Measurements from ENCODE around the gene NEU4.
"Not testable (repeated sequence)": the region's sequence is repeated elsewhere in the genome, so short reads cannot be mapped to it uniquely, and the experiment has no call there.

The NEU4 gene

DNA sequence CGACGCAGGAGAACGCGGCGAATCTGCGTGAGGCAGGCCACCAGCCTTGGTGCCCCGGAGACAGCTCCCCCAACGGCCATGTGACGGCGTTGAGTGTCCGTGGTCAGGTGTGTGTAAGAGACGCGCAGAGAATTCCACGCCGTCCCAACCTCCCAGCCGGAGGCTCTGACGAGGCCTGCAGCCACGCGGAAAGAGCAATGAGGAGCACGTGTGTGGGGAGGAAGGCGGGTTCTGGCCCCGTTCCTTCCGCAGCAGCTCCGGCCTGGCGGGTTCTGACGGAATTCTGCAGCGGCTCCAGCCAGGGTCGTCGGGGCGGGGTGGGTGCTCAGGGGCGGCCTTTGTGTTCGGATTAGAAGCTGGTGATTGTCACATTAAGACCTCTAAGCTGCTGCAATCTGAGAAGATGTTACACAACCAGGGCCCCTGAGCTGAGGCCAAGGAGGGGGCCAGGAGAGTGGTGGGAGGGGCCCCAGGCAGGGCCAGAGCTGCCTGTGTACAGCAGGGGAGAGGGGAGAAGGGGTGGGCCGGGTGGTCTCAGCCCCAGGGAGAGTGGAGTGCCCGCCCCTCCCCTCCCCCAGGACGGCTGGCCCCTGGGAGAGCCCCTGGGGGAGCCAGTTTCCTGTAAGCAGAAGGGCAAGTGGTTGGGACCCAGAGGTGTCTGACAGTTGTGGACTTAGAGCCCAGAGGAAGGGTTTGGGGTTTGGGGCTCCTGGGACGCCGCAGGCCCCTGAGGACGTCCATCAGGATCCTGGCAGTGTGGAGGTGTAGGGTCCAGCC is 37.5 kb upstream of the NEU4 start:
- Mint-ChIP-seq H3K27me3 (no peaks in the 10 kb centered on the region), H3K4me1 (ENCODE audit: low read depth) (peaks cover 16% of the 10 kb centered on the region), H3K4me3 (no peak overlapping the region), H3K36me3 (ENCODE audit: low read depth) (no peaks in the 10 kb centered on the region), H3K9me3 (no peaks in the 10 kb centered on the region), H3K27ac (peak overlapping the region; percentile 51)
- DNase-seq = no peak

DNA sequence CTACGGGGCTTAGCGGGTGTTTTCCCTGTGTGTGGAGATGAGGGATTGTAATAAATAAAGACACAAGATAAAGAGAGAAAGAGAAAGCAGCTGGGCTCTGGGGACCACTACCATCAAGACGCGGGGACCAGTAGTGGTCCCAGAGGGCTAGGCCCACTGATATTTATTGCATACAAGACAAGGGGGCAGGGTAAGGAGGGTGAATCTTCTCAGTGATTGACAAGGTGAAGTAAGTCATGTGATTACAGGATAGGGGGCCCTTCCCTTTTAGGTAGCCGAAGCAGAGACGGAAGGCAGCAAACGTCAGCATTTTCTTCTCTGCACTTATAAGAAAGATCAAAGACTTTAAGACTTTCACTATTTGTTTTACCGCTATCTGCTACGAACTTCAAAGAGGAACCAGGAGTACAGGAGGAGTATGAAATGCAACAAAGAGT is 36.9 kb upstream of the NEU4 start:
- Mint-ChIP-seq H3K36me3 (ENCODE audit: low read depth) (no peaks in the 10 kb centered on the region), H3K4me3 (no peak overlapping the region), H3K4me1 (ENCODE audit: low read depth) (peaks cover 16% of the 10 kb centered on the region), H3K27me3 (no peaks in the 10 kb centered on the region), H3K27ac (peak overlapping the region; percentile 51), H3K9me3 (no peaks in the 10 kb centered on the region)
- DNase-seq = no peak

DNA sequence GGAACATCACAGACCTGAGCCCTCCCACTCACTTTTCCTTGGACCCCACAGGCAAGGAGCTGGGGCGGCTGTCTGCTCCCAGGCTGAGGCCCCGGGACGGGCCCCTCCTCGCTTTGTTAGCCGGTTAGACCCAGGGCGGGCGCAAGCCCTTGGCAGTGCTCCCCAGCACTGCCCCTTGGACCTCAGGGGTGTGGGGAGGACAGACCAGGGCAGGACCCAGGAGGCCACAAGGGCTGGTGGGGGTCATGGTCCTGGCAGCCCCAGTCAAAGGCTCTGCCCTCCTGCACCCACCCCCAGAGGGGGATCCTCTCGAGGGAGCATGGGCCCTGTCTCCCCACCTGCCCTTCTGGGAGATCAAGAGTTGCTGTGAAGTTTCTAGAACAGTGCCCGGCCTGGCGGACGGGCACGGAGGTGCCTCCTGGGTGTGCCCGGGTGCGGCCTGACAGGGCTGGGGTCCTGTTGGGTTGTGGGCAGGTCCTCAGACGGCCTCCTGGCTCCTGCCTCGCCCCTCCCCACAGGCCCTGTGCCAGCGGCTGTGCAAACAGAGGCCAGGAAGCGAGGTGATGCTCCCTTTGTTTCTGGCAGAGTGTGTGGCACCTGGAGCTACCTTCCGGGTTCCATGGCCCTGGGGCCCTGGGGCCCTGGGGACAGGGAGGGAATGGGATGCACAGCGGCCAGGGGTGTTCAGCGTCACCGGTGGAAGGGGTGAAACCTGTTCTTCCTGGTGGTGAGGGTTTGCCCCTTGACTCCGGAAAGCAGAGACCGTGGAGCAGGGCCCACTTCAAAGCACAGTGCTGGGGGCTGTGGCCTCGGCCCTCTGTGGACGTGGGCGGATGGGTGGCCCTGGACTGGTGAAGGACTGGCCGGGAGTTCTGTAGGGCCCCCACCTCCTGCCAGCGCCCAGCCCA is 35.2 kb upstream of the NEU4 start:
- no peak for DNase-seq
- Mint-ChIP-seq H3K4me1 (ENCODE audit: low read depth) (peaks cover 16% of the 10 kb centered on the region), H3K4me3 (no peak overlapping the region), H3K27me3 (no peaks in the 10 kb centered on the region), H3K27ac (no peak overlapping the region), H3K36me3 (ENCODE audit: low read depth) (no peaks in the 10 kb centered on the region), H3K9me3 (no peaks in the 10 kb centered on the region)

DNA sequence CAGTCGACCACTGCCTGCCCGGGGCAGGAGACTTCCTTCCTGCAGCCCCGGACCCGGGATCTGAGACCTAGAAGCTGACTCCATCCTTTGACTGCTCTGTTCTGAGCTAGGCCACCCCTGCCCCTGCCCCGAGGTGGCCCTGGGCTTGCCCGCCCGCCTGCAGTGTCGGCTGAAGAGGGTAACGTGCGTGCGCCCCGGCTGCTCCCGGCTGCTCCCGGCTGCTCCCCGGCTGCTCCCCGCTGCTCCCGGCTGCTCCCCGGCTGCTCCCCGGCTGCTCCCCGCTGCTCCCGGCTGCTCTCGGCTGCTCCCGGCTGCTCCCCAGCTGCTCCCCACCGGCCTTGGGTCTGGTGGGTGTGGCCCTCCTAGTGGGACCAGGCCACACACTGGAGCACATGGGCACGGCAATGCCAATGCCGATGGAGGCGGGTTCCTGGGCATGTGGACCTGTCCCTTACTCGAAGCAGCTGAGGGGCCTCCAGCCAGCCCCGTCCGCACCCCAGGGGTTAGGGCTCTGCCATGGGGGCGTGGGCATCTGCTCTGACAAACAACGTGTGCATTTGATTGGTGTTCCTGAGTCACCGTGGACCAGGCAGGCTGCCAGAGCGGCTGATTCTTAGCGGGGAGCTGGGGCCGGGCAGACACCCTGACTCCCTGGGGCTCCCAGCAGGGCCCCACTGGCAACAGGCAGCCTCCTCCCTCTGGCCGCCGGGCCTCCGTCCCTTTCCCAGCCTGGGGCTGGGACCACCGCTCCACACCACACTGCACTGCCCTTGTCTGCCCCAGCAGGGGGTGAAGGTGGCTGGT is 34.4 kb upstream of the NEU4 start:
- Mint-ChIP-seq H3K27me3 (no peaks in the 10 kb centered on the region), H3K4me3 (no peak overlapping the region), H3K4me1 (ENCODE audit: low read depth) (peaks cover 16% of the 10 kb centered on the region), H3K9me3 (no peaks in the 10 kb centered on the region), H3K27ac (no peak overlapping the region), H3K36me3 (ENCODE audit: low read depth) (no peaks in the 10 kb centered on the region)
- no peak for DNase-seq

DNA sequence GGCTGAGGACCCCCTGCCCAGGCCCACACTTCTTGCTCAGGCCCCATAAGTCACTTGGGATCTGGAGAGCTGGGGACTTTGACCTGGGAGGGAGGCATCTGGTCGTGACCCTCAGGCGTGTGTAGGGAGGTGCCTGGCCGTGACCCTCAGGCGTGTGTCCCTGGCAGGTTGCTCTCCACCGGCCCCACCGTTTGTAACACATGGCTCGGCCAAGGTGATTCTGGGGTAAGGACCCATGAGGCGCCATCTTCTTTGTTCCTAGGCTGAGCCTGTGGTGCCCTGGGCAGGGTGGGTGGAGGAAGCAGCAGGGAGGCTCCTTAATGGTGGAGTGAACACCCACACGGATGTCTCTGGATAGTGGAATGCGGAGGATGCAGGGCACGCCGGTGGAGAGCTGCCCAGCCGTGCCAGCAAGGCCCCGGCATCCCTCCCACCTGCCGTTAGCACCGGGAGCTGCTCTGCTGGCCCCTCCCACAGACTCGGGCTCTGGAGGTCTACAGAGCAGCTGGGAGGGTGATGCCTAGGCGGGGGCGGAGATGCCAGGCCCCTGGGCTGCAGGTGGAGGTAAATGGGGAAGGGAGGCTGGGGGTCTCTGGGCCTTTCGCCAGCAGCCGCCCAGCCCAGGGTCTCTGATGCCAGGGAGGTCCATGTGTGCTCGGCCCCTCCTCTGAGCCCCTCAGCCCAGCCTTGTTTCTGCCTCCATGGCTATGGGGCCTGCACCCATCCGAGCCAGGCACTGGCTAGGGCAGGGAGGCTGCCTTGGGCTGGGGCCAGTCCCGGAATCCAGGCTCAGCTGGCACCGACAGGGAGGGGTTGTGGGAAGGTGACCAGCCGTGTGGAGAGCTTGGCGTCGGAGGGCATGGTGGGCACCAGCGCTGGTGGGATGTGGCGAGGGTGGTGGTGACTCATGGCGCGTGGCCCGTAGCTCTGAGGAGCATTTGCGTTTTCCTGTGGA is 33.5 kb upstream of the NEU4 start:
- no peaks in the 10 kb centered on the region for H3K9me3 Mint-ChIP-seq
- H3K27me3 Mint-ChIP-seq = no peaks in the 10 kb centered on the region
- H3K27ac Mint-ChIP-seq = no peak overlapping the region
- no peak for DNase-seq
- no peak overlapping the region for H3K4me3 Mint-ChIP-seq
- peaks cover 16% of the 10 kb centered on the region for H3K4me1 Mint-ChIP-seq (ENCODE audit: low read depth)
- no peaks in the 10 kb centered on the region for H3K36me3 Mint-ChIP-seq (ENCODE audit: low read depth)

DNA sequence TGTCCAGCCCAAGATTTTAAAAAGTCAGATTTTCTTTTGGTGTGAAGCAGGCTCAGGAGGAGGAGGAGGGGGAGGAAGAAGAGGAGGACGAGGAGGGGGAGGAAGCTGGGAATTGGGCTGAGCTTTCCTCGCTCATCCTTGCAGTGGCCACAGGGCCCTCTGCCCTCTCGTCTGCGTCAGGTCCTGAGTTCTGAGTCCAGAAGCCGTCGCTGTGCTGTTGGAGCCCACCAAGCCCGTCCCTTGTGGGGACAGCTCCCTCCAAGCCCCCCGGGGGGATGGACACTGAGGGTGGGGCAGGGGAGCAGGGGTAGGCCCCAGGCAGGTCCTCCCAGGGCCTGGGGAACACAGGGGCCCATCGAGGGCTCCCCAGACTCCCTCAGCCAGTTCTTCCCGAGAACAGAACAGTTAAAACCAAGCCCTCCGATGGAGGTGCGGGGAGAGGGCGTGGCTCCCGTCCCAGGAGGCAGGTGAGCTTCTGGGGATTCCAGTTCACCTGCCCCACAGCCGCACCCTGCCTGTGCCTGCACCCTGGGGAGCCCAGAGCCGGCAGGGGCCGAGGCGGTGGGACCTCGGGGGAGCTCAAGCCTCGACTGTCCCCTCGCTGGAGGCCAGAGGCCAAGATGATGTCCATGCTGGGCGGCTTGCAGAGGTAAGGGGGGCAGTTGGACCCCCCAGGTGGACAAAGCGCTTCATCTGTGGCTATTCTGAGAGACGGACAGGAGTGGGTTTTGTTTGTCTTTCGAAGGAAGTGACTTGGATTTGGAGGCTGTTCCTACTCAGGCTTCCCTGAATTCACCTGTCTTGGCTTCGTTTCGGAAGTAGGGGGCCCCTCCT is 32.4 kb upstream of the NEU4 start, which contains the start of gene GAL3ST2:
GAL3ST2 (plus strand) TSS at position 487 of the 834 bp plus-strand sequence; CDS start at position 621, 134 bp downstream.
- no peak within 1 kb of the TSS for H3K27ac Mint-ChIP-seq
- no peaks in the 10 kb centered on the region for H3K36me3 Mint-ChIP-seq (ENCODE audit: low read depth)
- no peak within 1 kb of the TSS for H3K4me3 Mint-ChIP-seq
- H3K9me3 Mint-ChIP-seq = peaks cover 6% of the 10 kb centered on the region
- H3K27me3 Mint-ChIP-seq = no peaks in the 10 kb centered on the region
- DNase-seq = no peak
- peaks cover 13% of the 10 kb centered on the region for H3K4me1 Mint-ChIP-seq (ENCODE audit: low read depth)

DNA sequence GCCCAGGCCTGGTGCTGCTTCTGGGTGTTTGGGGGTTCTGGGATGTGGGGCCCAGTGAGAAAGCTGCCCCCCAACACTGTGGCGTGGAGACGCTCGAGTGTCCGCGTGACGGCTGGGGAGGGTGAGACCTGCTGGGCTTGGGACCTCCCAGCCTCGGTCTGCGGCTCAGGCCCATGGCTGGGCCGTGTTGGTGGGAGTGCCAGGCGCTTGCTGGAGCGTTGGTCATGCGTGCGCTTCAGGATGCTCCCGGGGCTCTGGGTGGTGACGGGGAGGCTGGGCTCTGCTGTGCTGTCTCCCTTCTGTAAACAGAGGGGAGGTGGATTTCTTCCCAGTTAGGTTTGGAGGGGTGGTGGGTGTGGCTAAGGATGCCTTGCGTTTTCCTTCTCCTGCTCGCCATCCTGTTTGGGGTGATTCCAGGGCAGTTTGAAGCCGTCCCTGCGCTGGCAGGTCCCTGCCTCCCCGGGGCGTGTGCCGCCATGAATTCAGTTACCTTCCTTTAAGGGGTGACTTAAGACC is 31.8 kb upstream of the NEU4 start:
- no peak for DNase-seq
- no peak overlapping the region for H3K4me3 Mint-ChIP-seq
- peaks cover 8% of the 10 kb centered on the region for H3K4me1 Mint-ChIP-seq (ENCODE audit: low read depth)
- peaks cover 6% of the 10 kb centered on the region for H3K9me3 Mint-ChIP-seq
- no peaks in the 10 kb centered on the region for H3K36me3 Mint-ChIP-seq (ENCODE audit: low read depth)
- H3K27ac Mint-ChIP-seq = no peak overlapping the region
- no peaks in the 10 kb centered on the region for H3K27me3 Mint-ChIP-seq

DNA sequence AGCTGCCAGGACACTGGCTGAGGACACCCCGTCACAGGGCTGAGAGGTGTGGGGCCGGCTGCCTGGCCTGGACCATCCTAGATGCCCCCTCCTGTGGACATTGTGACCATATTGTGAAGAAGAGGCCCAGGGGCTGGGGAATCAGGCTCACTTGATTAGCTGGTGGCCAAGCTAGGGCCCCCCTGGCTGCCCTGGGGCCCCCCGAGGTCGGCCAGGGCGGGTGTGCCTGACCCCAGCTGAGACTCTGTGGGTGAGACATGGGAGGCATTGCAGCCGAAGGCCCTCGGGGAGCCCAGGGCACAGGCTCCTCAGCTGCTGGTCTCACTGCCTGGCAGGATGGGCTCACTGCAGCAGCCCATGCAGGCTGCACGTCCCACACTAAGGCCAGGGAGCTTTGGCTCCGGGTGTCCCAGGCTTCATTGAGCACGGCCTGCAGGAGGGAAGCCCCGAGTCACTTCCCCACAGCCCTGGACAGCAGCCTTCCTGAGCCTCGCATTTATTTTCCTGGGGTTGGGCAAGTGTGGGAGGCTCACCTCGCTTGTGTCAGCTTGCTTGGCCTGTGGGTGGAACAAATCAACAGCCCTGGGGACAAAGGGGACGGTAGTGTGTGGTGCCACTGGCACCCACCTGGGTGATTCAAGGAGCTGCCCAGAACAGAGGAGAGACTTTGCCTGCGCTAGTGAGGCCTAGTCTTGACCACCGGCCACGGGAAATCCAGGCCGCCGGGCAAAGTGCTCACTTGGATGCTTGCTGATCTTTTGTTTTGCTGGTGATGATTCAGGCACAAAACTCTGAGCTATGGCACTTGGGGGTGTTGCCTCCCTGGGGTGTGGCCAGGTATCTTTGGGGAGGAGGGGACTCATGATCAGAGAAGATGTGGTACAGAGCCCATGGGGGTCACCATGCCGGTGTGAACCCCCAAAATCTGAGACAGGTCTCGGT is 31.0 kb upstream of the NEU4 start:
- Mint-ChIP-seq H3K4me1 (ENCODE audit: low read depth) (peaks cover 1% of the 10 kb centered on the region), H3K27ac (no peak overlapping the region), H3K4me3 (no peak overlapping the region), H3K36me3 (ENCODE audit: low read depth) (no peaks in the 10 kb centered on the region), H3K9me3 (peaks cover 6% of the 10 kb centered on the region), H3K27me3 (no peaks in the 10 kb centered on the region)
- DNase-seq = no peak

DNA sequence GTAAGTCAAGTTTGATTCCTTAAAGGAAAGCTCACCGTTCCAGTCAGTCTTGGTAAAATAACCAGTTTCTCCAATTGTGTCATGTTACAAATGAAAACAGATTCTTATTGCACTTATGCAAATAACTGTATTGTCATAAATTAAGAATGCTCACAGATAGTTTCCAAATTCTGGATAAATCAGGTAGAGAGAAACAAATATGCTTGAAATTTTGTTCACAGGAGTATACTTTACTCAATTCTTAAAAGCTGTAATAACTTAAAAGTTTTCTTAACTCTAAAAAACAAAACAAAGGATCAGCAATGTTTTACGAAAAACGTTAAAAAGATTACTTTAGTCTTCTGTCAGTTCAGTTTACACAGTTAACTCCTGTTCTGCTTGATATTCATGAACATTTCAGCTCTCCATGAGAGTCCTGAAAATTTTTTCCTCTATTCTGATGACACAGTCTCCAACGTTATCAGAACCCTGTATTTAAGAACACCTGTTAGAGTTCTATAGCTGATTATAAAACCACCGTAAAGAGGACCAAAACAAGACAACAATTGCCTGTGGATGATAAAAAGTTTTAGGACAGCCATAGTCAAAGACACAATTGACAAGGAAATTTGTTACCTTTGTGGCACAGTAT is 27.9 kb upstream of the NEU4 start:
- Mint-ChIP-seq H3K4me1 (ENCODE audit: low read depth) (no peaks in the 10 kb centered on the region), H3K27me3 (no peaks in the 10 kb centered on the region), H3K9me3 (peaks cover 6% of the 10 kb centered on the region), H3K27ac (no peak overlapping the region), H3K36me3 (ENCODE audit: low read depth) (no peaks in the 10 kb centered on the region), H3K4me3 (no peak overlapping the region)
- no peak for DNase-seq

DNA sequence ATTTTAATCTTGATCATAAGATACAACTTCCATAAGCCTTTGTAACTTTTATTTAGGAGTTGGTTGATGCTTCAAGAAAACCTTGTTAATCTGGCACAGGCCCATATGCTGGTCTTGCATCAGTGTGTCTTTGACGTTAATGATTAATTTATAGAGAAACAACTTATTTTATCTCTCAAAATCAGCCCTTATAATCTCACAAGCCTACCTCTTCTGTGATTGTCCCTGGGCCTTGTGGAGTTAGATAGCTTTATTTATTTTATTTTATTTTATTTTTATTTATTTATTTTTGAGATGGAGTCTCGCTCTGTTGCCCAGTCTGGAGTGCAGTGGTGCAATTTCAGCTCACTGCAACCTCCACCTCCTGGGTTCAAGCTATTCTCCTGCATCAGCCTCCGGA is 26.9 kb upstream of the NEU4 start:
- H3K27ac Mint-ChIP-seq; H3K9me3 Mint-ChIP-seq; DNase-seq; H3K36me3 Mint-ChIP-seq (ENCODE audit: low read depth); H3K27me3 Mint-ChIP-seq; H3K4me1 Mint-ChIP-seq (ENCODE audit: low read depth); H3K4me3 Mint-ChIP-seq: not testable (repeated sequence)

DNA sequence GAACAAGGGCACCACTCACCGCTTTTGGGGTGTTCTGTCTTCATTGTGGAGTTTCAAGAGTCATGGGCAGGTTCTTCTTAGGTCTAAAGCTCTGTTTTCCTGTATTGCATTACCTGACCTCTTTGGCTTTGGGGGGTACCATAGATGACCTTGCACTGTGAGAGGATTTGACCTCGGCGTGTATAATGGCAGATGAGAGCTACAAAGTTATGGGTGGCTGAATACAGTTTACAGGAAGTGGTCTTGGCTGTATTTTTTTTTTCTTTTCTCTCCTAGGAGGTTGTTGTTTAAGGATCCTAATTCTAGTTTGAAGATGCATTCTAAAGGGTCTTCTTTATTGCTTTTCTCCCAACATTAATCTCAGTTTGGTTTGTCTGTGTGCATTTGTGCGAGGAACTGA is 20.9 kb upstream of the NEU4 start:
- no peak overlapping the region for H3K4me3 Mint-ChIP-seq
- H3K4me1 Mint-ChIP-seq (ENCODE audit: low read depth) = peaks cover 27% of the 10 kb centered on the region
- DNase-seq = no peak
- peaks cover 3% of the 10 kb centered on the region for H3K36me3 Mint-ChIP-seq (ENCODE audit: low read depth)
- H3K27ac Mint-ChIP-seq = peak overlapping the region; percentile 85
- peaks cover 23% of the 10 kb centered on the region for H3K9me3 Mint-ChIP-seq
- peaks cover 7% of the 10 kb centered on the region for H3K27me3 Mint-ChIP-seq
